Suprapubic skin (tissue), 4 donors: ENCODE data around the gene OR4P4. TPM values are rescaled to one million over a fixed set of nuclear protein-coding genes. Genes with fewer than 3 reads are reported as not detected.

Source experiments
- DNase-seq, 2 donors: peaks; one replicate each; pipeline ENCODE4 v3.0.0-alpha.2; 2019; ENCODE audit warnings: low spot score in 2 of 2
- H3K27ac ChIP-seq: fragments of 200-600 bp; sonication (generic); one replicate; pipeline ENCODE4 v1.5.1; 2019
- H3K27me3 ChIP-seq: fragments of 200-600 bp; sonication (generic); one replicate; pipeline ENCODE4 v1.5.1; 2019
- H3K36me3 ChIP-seq: fragments of 200-600 bp; sonication (generic); one replicate; pipeline ENCODE4 v1.5.1; 2019
- H3K4me1 ChIP-seq: fragments of 200-600 bp; sonication (generic); one replicate; pipeline ENCODE4 v1.5.1; 2019
- H3K4me3 ChIP-seq: fragments of 200-600 bp; sonication (generic); one replicate; pipeline ENCODE4 v1.5.1; 2019; ENCODE audit warnings: mild to moderate bottlenecking
- H3K9me3 ChIP-seq: fragments of 200-600 bp; sonication (generic); one replicate; pipeline ENCODE4 v1.5.1; 2019
- EP300 ChIP-seq: sonication (generic); formaldehyde crosslinking; IDR thresholded peaks from one replicate; pipeline ENCODE4 v1.6.1; 2017; ENCODE audit warnings: antibody characterized with exemption
- POLR2A ChIP-seq, 2 donors: fragments of 450-650 bp; IDR thresholded peaks; one replicate each; pipeline ENCODE4 v1.6.1; 2017; ENCODE audit warnings: antibody characterized with exemption in 2 of 2, mild to moderate bottlenecking in 2 of 2, moderate library complexity in 2 of 2
- POLR2AphosphoS5 ChIP-seq, 3 donors: sonication (generic); formaldehyde crosslinking; IDR thresholded peaks; one replicate each; pipeline ENCODE4 v1.6.1; 2017; ENCODE audit warnings: antibody characterized with exemption in 3 of 3
- WGBS: methylation state at CpG from one replicate; pipeline ENCODE4 v1.1.5; 2018; 5-methylcytosine and 5-hydroxymethylcytosine counted together
- total RNA-seq, 4 donors: library from RNA; depleted of rRNA; stranded (reverse); fragments of >200 nt; gene quantifications; one replicate each; pipeline ENCODE4 v1.1.0, GENCODE V29; 2016
- TF ChIP-seq, protein P1 (sequence below), 2 donors: fragments of 200-600 bp in 1 of 2; fragments of 450-650 bp in 1 of 2; sonication (generic) in 1 of 2; IDR thresholded peaks; one replicate each; pipeline ENCODE4 v1.5.1; 2016 to 2019; ENCODE audit warnings: antibody characterized with exemption in 2 of 2, mild to moderate bottlenecking in 1 of 2, moderate library complexity in 1 of 2

The OR4P4 gene
- not detected for total RNA-seq

DNA sequence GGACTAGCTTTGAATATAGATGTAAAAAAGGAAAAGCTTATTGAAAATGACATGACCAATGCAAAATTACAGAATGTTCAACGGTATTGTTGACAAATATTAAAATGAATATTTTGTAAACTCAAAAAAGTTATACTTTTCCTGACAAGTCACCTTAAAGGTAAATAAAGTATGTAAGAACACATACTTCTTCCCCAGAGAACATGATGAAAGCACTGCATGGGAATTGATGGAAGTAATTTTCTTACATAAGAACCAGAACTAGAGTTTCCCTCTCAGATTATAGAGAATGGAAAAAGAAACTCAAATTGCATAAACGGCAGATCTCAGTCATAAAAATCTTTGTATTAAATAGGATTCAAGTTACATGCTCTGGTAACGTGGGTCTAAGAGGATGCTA, at the start of gene OR4P4:
Gene OR4P4, plus strand, starts transcription at position 301 of the 400 bp plus-strand sequence.
- DNase-seq = no peak
- 53% methylated on average over 3 of the region's 3 CpGs for WGBS
- H3K9me3 ChIP-seq = no peaks in the 10 kb centered on the region
- H3K4me1 ChIP-seq = no peaks in the 10 kb centered on the region
- H3K4me3 ChIP-seq = no peak within 1 kb of the TSS
- no peaks in the 10 kb centered on the region for H3K36me3 ChIP-seq
- TF ChIP-seq, protein P1, sequence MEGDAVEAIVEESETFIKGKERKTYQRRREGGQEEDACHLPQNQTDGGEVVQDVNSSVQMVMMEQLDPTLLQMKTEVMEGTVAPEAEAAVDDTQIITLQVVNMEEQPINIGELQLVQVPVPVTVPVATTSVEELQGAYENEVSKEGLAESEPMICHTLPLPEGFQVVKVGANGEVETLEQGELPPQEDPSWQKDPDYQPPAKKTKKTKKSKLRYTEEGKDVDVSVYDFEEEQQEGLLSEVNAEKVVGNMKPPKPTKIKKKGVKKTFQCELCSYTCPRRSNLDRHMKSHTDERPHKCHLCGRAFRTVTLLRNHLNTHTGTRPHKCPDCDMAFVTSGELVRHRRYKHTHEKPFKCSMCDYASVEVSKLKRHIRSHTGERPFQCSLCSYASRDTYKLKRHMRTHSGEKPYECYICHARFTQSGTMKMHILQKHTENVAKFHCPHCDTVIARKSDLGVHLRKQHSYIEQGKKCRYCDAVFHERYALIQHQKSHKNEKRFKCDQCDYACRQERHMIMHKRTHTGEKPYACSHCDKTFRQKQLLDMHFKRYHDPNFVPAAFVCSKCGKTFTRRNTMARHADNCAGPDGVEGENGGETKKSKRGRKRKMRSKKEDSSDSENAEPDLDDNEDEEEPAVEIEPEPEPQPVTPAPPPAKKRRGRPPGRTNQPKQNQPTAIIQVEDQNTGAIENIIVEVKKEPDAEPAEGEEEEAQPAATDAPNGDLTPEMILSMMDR (IDR thresholded peaks at IDR 0.05) = no peak
- no peak for TF ChIP-seq POLR2A (IDR thresholded peaks at IDR 0.05)
- TF ChIP-seq POLR2AphosphoS5 (IDR thresholded peaks at IDR 0.05) = no peak
- TF ChIP-seq EP300 = no peak
- no peaks in the 10 kb centered on the region for H3K27me3 ChIP-seq
- no peak within 1 kb of the TSS for H3K27ac ChIP-seq

DNA sequence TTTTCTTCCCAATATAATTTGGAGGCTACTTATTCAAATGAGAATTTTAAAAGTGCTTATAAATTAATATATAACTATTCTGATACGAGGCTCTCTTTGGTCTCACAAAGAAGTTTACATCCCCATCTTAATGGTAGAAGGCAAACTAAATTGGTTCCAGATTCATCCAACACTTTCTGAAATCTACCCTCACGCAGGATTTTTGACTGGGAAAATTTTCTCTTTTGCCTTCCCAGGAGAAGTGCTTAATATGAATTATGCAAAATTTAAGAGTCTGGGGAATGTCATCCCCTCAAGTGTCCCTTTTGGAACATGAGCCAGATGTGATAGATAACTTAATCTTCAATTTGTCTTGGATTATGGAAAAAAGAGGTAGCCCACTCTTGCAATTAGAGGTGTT, 27.4 kb upstream of the OR4P4 start, which contains the start of gene OR4C11:
Gene OR4C11, minus strand, starts transcription at position 101 of the 400 bp plus-strand sequence. CDS start 3,272 bp downstream, outside the sequence.
- no peak within 1 kb of the TSS for H3K4me3 ChIP-seq
- H3K27ac ChIP-seq = no peak within 1 kb of the TSS
- no peak for DNase-seq
- TF ChIP-seq POLR2A (IDR thresholded peaks at IDR 0.05) (no peak), EP300 (no peak), POLR2AphosphoS5 (IDR thresholded peaks at IDR 0.05) (no peak)
- TF ChIP-seq, protein P1 (IDR thresholded peaks at IDR 0.05) = no peak
- no peaks in the 10 kb centered on the region for H3K27me3 ChIP-seq
- no peaks in the 10 kb centered on the region for H3K36me3 ChIP-seq
- 62% methylated on average over 2 of the region's 2 CpGs for WGBS
- H3K9me3 ChIP-seq = no peaks in the 10 kb centered on the region
- no peaks in the 10 kb centered on the region for H3K4me1 ChIP-seq

DNA sequence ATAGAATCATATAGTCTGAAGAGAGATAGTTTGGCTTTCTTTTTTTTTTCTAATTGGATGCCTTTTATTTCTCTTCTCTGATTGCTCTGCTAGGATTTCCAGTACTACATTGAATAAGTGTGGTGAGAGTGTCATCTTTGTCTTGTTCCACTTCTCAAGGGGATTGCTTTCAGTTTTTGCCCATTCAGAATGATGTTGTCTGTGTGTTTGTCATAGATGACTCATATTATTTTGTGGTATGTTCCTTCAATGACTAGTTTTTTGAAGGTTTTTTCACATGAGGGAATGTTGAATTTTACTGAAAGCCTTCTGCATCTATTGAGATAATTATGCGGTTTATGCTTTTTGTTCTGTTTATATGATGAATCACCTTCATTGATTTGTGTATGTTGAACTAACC, 10.4 kb upstream of the OR4P4 start:
- WGBS = 85% methylated on average over 1 of the region's 1 CpG
- no peaks in the 10 kb centered on the region for H3K27me3 ChIP-seq
- DNase-seq = no peak

DNA sequence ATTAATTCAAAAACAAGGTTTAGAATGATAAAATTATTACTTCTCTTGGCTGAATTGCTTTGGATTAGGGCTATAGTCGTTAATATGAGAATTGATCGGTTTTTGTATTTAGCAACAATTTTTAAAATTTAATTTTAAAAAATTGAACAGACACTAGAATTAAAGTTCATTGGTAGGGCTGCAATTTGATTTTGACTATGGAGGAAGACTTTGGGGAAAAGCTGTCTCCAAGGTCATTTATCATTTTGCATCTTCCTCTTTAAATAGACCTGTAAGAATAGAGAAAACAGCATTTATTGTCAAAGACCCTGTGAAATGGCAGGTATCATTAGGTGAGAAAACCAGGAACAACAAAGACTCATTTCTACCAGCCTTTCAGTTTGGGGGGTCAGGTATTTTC, 13.1 kb downstream of the OR4P4 start, which contains the start of gene OR4S2:
Gene OR4S2, plus strand, starts transcription at position 301 of the 400 bp plus-strand sequence. CDS start 2,577 bp downstream, outside the sequence.
- Histone ChIP-seq H3K27me3 (no peaks in the 10 kb centered on the region), H3K4me1 (no peaks in the 10 kb centered on the region), H3K36me3 (no peaks in the 10 kb centered on the region), H3K9me3 (no peaks in the 10 kb centered on the region), H3K4me3 (no peak within 1 kb of the TSS), H3K27ac (no peak within 1 kb of the TSS)
- WGBS = 80% methylated on average over 2 of the region's 2 CpGs
- no peak for DNase-seq
- TF ChIP-seq POLR2AphosphoS5 (IDR thresholded peaks at IDR 0.05) (no peak), POLR2A (IDR thresholded peaks at IDR 0.05) (no peak), EP300 (no peak)
- TF ChIP-seq, protein P1 (IDR thresholded peaks at IDR 0.05) = no peak

More for the DNA sequence above, 10.4 kb upstream of the OR4P4 start:
- Histone ChIP-seq H3K36me3 (no peaks in the 10 kb centered on the region), H3K27ac (no peak overlapping the region), H3K4me1 (no peaks in the 10 kb centered on the region), H3K9me3 (no peaks in the 10 kb centered on the region), H3K4me3 (no peak overlapping the region)
- TF ChIP-seq POLR2AphosphoS5 (IDR thresholded peaks at IDR 0.05) (no peak), EP300 (no peak), POLR2A (IDR thresholded peaks at IDR 0.05) (no peak)
- TF ChIP-seq, protein P1 (IDR thresholded peaks at IDR 0.05) = no peak

DNA sequence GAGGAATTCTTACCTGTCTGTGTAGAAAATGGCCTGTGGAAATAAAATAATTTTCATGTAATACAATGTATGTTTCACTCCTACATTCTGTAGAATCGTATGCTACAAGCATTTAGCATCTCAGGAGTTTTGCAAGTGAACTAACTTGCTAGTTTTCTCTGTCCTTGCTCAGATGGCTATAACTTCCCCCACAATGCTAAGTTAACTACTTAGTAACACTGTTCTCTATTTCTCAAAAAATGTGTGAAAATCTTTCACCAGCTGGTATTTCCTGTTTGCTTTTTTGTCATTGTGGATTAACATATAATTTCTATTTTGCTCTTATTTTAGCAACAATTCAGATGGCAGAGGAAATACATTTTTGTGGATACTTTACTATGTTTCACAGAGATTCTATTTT, 17.6 kb downstream of the OR4P4 start:
- no peaks in the 10 kb centered on the region for H3K9me3 ChIP-seq
- no peaks in the 10 kb centered on the region for H3K27me3 ChIP-seq
- TF ChIP-seq POLR2A (IDR thresholded peaks at IDR 0.05) = no peak
- TF ChIP-seq, protein P1 (IDR thresholded peaks at IDR 0.05) = no peak
- no peak for TF ChIP-seq EP300
- 79% methylated on average over 1 of the region's 1 CpG for WGBS
- H3K4me3 ChIP-seq = no peak overlapping the region
- no peak for DNase-seq
- H3K27ac ChIP-seq = no peak overlapping the region
- H3K4me1 ChIP-seq = no peaks in the 10 kb centered on the region
- no peaks in the 10 kb centered on the region for H3K36me3 ChIP-seq
